Fibroblast of skin of back (primary cell): ENCODE results near the gene TMEM138.
A peak's percentile ranks its signal among the peaks of the same experiment; 100 is the strongest.
"Not testable (repeated sequence)": the region's sequence is repeated elsewhere in the genome, so short reads cannot be mapped to it uniquely, and the experiment has no call there.

Experiments
- DNase-seq: peaks from one replicate; pipeline ENCODE4 v3.0.0-alpha.2; 2013

The TMEM138 gene

GRCh38 chr11:61367406-61367805, 5.2 kb downstream of the TMEM138 start:
- no peak for DNase-seq

GRCh38 chr11:61368646-61369045, 6.5 kb downstream of the TMEM138 start:
- no peak for DNase-seq

- no peak for DNase-seq
Observed at GRCh38 chr11:61369372-61370348, 7.5 kb downstream of the TMEM138 start.

GRCh38 chr11:61370349-61371005, 8.3 kb downstream of the TMEM138 start:
- no peak for DNase-seq

- no peak for DNase-seq
Observed at GRCh38 chr11:61372659-61373420, 10.7 kb downstream of the TMEM138 start.

- DNase-seq = no peak
Observed at GRCh38 chr11:61375761-61376108, 13.6 kb downstream of the TMEM138 start.

- peak; percentile 20 for DNase-seq
Observed at GRCh38 chr11:61377461-61378160, 15.4 kb downstream of the TMEM138 start.

GRCh38 chr11:61378713-61379313, 16.6 kb downstream of the TMEM138 start:
- DNase-seq = peak; percentile 95

- DNase-seq = no peak
Observed at GRCh38 chr11:61380884-61381283, 18.7 kb downstream of the TMEM138 start.

- DNase-seq = not testable (repeated sequence)
Observed at GRCh38 chr11:61383859-61384258, 21.7 kb downstream of the TMEM138 start.

GRCh38 chr11:61384271-61385242, 22.4 kb downstream of the TMEM138 start:
- DNase-seq = peak; percentile 17

- no peak for DNase-seq
Observed at GRCh38 chr11:61390161-61390560, 28.0 kb downstream of the TMEM138 start.

- DNase-seq = peak; percentile 35
Observed at GRCh38 chr11:61392981-61393595, 30.9 kb downstream of the TMEM138 start.

- no peak for DNase-seq
Observed at GRCh38 chr11:61401173-61401572, 39.0 kb downstream of the TMEM138 start.

GRCh38 chr11:61401573-61401972, 39.4 kb downstream of the TMEM138 start:
- DNase-seq = no peak

- no peak for DNase-seq
Observed at GRCh38 chr11:61403658-61404057, 41.5 kb downstream of the TMEM138 start.

- no peak for DNase-seq
Observed at GRCh38 chr11:61404103-61404502, 41.9 kb downstream of the TMEM138 start.

GRCh38 chr11:61404641-61405040, 42.5 kb downstream of the TMEM138 start:
- DNase-seq = peak; percentile 16

- DNase-seq = no peak
Observed at GRCh38 chr11:61406067-61406466, 43.9 kb downstream of the TMEM138 start.
